Large intestine (tissue), 3 donors: ENCODE results near the gene CACNB2. TPM values are rescaled to one million over a fixed set of nuclear protein-coding genes. Genes with fewer than 3 reads are reported as not detected.

Source experiments
- DNase-seq, 2 donors: peaks; one replicate each; pipeline versions ENCODE4 v3.0.0 to v3.0.0-alpha.2; 2013
- H3K27ac ChIP-seq: one replicate; pipeline ENCODE4 v1.5.1; 2013; ENCODE audit warnings: low read length
- H3K27me3 ChIP-seq: 2 replicates; pipeline ENCODE4 v1.6.1; 2013; ENCODE audit warnings: low read length; ENCODE audit not compliant: control insufficient read depth, insufficient read depth
- H3K36me3 ChIP-seq: 2 replicates; pipeline ENCODE4 v1.6.1; 2013; ENCODE audit warnings: low read length; ENCODE audit not compliant: control insufficient read depth, insufficient read depth
- H3K4me1 ChIP-seq: one replicate; pipeline ENCODE4 v1.6.1; 2013; ENCODE audit warnings: low read length; ENCODE audit not compliant: control insufficient read depth, insufficient read depth
- H3K4me3 ChIP-seq: one replicate; pipeline ENCODE4 v1.5.1; 2013; ENCODE audit warnings: low read length
- H3K9me3 ChIP-seq: one replicate; pipeline ENCODE4 v1.6.1; 2013; ENCODE audit warnings: mild to moderate bottlenecking, low read depth, low read length, moderate library complexity; ENCODE audit not compliant: control insufficient read depth
- WGBS: methylation state at CpG from one replicate; pipeline ENCODE4 v1.1.5; 2013; ENCODE audit warnings: low lambda C conversion rate; ENCODE audit not compliant: insufficient coverage; 5-methylcytosine and 5-hydroxymethylcytosine counted together
- polyA plus RNA-seq: library from polyadenylated mRNA; unstranded; fragments of 120-200 nt; gene quantifications from one replicate; pipeline ENCODE4 v1.2.1, GENCODE V29; 2013

CACNB2 gene
- polyA plus RNA-seq, 1 donor, result 8.2 TPM

- no peak for DNase-seq
- H3K4me3 ChIP-seq, result no peak overlapping the region
- H3K36me3 ChIP-seq, result peaks cover 2% of the 10 kb centered on the region
- no peaks in the 10 kb centered on the region for H3K9me3 ChIP-seq
- H3K27ac ChIP-seq, result no peak overlapping the region
- no peaks in the 10 kb centered on the region for H3K4me1 ChIP-seq
- 90% methylated on average over 5 of the region's 8 CpGs for WGBS
- H3K27me3 ChIP-seq, result no peaks in the 10 kb centered on the region
Measured at GRCh38 chr10:18497806-18498369, 357.7 kb downstream of the CACNB2 start.

- DNase-seq, result no peak
- H3K27ac ChIP-seq, result no peak overlapping the region
- H3K9me3 ChIP-seq, result no peaks in the 10 kb centered on the region
- no peaks in the 10 kb centered on the region for H3K27me3 ChIP-seq
- no peaks in the 10 kb centered on the region for H3K4me1 ChIP-seq
- H3K4me3 ChIP-seq, result no peak overlapping the region
- peaks cover 2% of the 10 kb centered on the region for H3K36me3 ChIP-seq
- no CpG with 5 or more reads among the region's 4 CpGs for WGBS
Measured at GRCh38 chr10:18498998-18499397, 358.8 kb downstream of the CACNB2 start.

DNA sequence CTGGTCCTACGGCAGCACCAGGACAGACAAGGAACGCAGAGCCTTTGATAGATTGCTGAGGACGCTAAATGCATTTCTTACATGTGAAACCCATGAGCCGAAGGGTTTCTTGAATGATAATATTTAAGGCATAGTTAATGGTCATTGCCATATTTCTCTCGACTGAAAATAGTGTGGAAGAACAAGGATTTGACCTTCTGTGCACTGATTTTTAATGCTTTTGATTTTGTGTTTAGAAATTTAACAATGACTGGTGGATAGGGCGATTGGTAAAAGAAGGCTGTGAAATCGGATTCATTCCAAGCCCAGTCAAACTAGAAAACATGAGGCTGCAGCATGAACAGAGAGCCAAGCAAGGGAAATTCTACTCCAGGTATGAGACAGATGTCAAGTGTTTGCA is 360.4 kb downstream of the CACNB2 start:
- H3K9me3 ChIP-seq, result no peaks in the 10 kb centered on the region
- H3K27ac ChIP-seq, result no peak overlapping the region
- DNase-seq, result no peak
- no peak overlapping the region for H3K4me3 ChIP-seq
- no peaks in the 10 kb centered on the region for H3K4me1 ChIP-seq
- H3K36me3 ChIP-seq, result peaks cover 2% of the 10 kb centered on the region
- no CpG with 5 or more reads among the region's 7 CpGs for WGBS
- no peaks in the 10 kb centered on the region for H3K27me3 ChIP-seq

- Histone ChIP-seq H3K4me1 (no peaks in the 10 kb centered on the region), H3K36me3 (peaks cover 2% of the 10 kb centered on the region), H3K27ac (no peak overlapping the region), H3K9me3 (no peaks in the 10 kb centered on the region), H3K4me3 (no peak overlapping the region), H3K27me3 (no peaks in the 10 kb centered on the region)
- no CpG with 5 or more reads among the region's 3 CpGs for WGBS
- no peak for DNase-seq
Measured at GRCh38 chr10:18501198-18501597, 361.0 kb downstream of the CACNB2 start.

DNA sequence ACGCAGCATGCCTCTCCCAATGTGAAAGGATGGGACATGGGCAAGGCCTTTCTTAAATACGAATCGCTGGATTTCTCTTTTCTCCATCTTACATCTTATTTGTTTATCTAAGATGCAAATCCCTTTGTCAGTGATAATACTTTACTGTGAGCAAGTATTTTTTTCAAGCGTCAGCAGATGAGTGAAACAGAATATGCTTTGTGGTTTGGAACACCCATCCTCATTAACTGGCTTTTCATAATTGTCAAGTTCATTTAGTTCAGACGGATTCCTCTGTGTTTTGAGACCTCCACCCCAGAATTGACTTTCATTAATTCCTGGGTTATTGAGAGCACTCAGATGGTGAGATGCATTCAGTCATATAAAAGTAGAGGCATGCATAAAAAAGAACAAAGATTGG is 361.4 kb downstream of the CACNB2 start:
- Histone ChIP-seq H3K9me3 (no peaks in the 10 kb centered on the region), H3K27me3 (no peaks in the 10 kb centered on the region), H3K36me3 (peaks cover 2% of the 10 kb centered on the region), H3K4me3 (no peak overlapping the region), H3K27ac (no peak overlapping the region), H3K4me1 (no peaks in the 10 kb centered on the region)
- 100% methylated on average over 1 of the region's 5 CpGs for WGBS
- no peak for DNase-seq

DNA sequence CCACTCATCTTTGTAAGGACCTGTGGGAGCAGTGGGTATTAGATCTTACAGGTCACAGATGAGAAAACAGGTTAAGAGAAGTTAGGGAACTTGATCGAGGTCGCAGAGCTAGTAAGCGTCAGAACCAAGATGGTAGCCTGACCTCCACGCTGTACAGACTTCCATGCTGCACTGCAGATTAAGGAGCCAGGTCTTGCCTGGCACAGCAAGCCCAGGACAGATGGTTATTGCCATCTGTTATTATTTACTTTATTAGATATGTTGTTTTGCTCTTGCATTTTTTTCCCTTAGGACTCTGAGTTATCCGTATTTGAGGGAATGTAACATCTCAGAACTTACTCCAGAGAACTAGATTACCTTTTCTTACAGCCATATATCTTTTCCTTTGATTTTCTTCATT is 363.9 kb downstream of the CACNB2 start:
- no peak overlapping the region for H3K27ac ChIP-seq
- 100% methylated on average over 1 of the region's 5 CpGs for WGBS
- H3K27me3 ChIP-seq, result no peaks in the 10 kb centered on the region
- H3K9me3 ChIP-seq, result no peaks in the 10 kb centered on the region
- no peak for DNase-seq
- H3K4me1 ChIP-seq, result no peaks in the 10 kb centered on the region
- H3K36me3 ChIP-seq, result no peaks in the 10 kb centered on the region
- H3K4me3 ChIP-seq, result no peak overlapping the region

DNA sequence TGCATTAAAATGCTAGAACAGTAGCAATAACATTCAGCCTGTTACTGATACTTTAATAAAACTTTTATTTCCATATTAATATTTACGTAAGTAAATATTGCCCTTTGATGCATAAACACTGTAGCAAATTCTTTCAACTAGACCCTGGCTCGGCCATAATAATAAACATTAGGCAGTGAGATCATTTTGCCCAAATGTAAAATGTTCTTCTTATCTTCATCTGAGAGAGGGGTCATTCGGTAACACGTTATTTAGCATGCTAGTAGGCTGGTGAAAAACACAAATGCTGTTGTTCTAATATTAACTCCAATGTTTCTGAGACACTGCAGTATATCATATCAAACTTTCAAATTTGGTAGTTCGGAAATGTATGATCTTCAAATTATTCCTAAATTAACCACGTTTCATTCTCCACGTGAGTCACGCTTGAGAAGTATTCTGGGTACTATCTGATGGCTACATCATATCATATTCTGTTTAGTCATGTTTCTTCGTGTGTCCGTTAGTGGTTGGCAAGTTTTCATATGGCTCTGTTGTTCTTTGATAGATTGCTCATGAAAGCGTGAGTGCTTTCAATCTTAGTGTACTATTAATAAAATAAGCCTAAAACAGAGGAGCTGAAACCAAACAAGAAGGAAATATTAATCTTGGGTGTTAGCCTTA is 365.4 kb downstream of the CACNB2 start:
- H3K9me3 ChIP-seq, result no peaks in the 10 kb centered on the region
- 89% methylated on average over 9 of the region's 11 CpGs for WGBS
- no peaks in the 10 kb centered on the region for H3K36me3 ChIP-seq
- DNase-seq, result no peak
- no peak overlapping the region for H3K4me3 ChIP-seq
- no peaks in the 10 kb centered on the region for H3K4me1 ChIP-seq
- H3K27ac ChIP-seq, result no peak overlapping the region
- H3K27me3 ChIP-seq, result no peaks in the 10 kb centered on the region

- peak; percentile 47 to 81 for DNase-seq
Measured at GRCh38 chr10:18508587-18508986, 368.4 kb downstream of the CACNB2 start.

GRCh38 chr10:18514537-18514936 is 374.3 kb downstream of the CACNB2 start:
- peaks cover 12% of the 10 kb centered on the region for H3K36me3 ChIP-seq
- no peak overlapping the region for H3K27ac ChIP-seq
- no peak for DNase-seq
- H3K4me3 ChIP-seq, result no peak overlapping the region
- H3K9me3 ChIP-seq, result no peaks in the 10 kb centered on the region
- H3K27me3 ChIP-seq, result no peaks in the 10 kb centered on the region
- H3K4me1 ChIP-seq, result no peaks in the 10 kb centered on the region

More at GRCh38 chr10:18508587-18508986, 368.4 kb downstream of the CACNB2 start:
- Histone ChIP-seq H3K4me1 (no peaks in the 10 kb centered on the region), H3K27me3 (no peaks in the 10 kb centered on the region), H3K4me3 (no peak overlapping the region), H3K9me3 (no peaks in the 10 kb centered on the region), H3K27ac (no peak overlapping the region), H3K36me3 (peaks cover 10% of the 10 kb centered on the region)
- WGBS, result no CpG with 5 or more reads among the region's 4 CpGs

GRCh38 chr10:18516851-18517250 is 376.6 kb downstream of the CACNB2 start:
- Histone ChIP-seq H3K4me1 (no peaks in the 10 kb centered on the region), H3K27ac (no peak overlapping the region), H3K9me3 (no peaks in the 10 kb centered on the region), H3K27me3 (no peaks in the 10 kb centered on the region), H3K36me3 (peaks cover 21% of the 10 kb centered on the region), H3K4me3 (no peak overlapping the region)
- no peak for DNase-seq
- WGBS, result 100% methylated on average over 2 of the region's 3 CpGs

DNA sequence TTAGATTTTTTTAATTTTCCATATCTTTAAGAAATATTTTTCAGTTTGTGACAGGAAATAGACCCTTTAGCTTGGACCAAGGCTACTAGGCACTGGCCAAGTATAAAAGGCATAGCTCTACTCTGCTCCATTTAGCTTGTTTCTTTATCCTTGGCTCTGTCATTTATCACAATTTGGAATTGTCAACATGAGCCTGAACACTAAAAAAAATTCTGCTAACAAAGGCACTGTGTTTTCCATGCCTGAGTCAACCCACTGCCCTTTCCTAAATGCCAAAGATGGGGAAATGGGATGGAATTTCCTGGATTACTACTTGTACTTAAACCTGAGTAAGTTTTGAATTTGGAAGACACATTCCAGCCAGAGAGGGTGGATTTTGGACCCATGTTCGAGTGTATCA is 382.8 kb downstream of the CACNB2 start:
- Histone ChIP-seq H3K36me3 (peaks cover 18% of the 10 kb centered on the region), H3K27ac (no peak overlapping the region), H3K9me3 (no peaks in the 10 kb centered on the region), H3K4me3 (no peak overlapping the region), H3K27me3 (no peaks in the 10 kb centered on the region), H3K4me1 (no peaks in the 10 kb centered on the region)
- no peak for DNase-seq
- no CpG with 5 or more reads among the region's 1 CpG for WGBS
